Measurements from ENCODE around the gene LCMT1. TPM values are rescaled to one million over a fixed set of nuclear protein-coding genes. Genes with fewer than 3 reads are reported as not detected.

LCMT1 gene
- polyA plus RNA-seq, 2 donors, result 16.3 to 23.2 TPM

DNA sequence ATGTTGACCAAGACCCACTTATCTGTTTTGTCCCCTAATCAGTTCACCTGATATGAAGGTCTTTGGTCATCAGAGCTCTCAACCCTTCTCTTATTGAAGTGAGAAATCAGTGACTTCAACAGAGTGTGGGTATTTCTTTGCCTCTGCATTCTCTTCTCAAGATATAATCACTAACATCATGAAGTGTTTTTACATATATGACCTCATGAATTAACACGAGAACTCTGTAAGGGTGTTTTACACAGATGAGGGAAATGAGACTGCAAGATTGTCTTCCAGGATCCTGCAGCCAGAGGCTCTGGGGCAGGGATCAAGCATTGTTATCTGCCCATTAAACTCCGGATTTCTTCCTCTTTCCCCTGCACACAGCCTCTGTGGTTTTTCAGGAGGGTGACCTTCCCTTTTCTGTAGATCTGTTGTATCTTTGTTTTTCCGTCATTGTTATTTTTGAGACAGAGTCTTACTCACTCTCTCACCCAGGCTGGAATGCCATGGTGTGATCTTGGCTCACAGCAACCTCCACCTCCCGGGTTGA, 22.7 kb downstream of the LCMT1 start:
- Histone ChIP-seq H3K9me3 (ENCODE audit: control insufficient read depth in 2 of 2, insufficient read depth in 1 of 2, low read depth in 1 of 2, low read length in 1 of 2) (no peaks in the 10 kb centered on the region), H3K36me3 (ENCODE audit: control insufficient read depth in 2 of 2, insufficient read depth in 2 of 2, low read length in 1 of 2) (peaks cover 7 to 11% of the 10 kb centered on the region in 2 donors), H3K4me1 (ENCODE audit: control insufficient read depth in 2 of 2, insufficient read depth in 2 of 2, low read length in 1 of 2) (no peaks in the 10 kb centered on the region), H3K4me3 (ENCODE audit: low read depth in 1 of 2, low read length in 2 of 2) (no peak overlapping the region), H3K27me3 (ENCODE audit: control insufficient read depth in 1 of 2, insufficient read depth in 2 of 2, low read length in 2 of 2) (no peaks in the 10 kb centered on the region), H3K27ac (ENCODE audit: low read depth in 2 of 2, low read length in 1 of 2) (no peak overlapping the region)
- 83 to 86% methylated on average over 4 of the region's 4 CpGs for WGBS, 2 donors

DNA sequence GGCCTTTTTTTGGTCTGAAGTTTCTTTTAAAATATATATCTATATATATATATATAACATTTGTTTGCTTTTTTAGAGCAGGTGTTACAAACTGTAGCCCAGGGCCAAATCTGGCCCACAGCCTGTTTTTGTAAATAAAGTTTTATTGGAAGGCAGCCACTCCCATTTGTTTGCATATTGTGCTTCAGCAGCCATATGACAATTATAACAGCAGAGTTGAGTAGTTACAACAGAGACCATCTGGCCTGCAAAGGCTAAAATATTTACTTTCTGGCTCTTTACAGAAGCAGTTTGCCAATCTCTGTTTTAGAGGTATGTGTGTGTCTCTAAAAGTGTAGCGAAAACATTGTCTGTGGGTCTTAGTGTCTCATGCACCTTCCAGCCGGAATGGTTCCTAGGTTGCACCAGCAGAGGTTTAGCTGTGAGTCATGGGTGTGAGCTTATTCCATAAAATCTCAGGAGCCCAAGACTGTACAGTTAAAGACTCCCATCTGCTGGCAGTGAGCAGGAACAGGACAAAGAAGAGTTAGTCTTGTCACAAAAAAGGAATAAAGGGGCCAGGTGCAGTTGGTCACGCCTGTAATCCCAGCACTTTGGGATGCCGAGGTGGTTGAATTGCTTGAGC, 23.8 kb downstream of the LCMT1 start:
- Histone ChIP-seq H3K9me3 (ENCODE audit: control insufficient read depth in 2 of 2, insufficient read depth in 1 of 2, low read depth in 1 of 2, low read length in 1 of 2) (no peaks in the 10 kb centered on the region), H3K4me3 (ENCODE audit: low read depth in 1 of 2, low read length in 2 of 2) (no peak overlapping the region), H3K27me3 (ENCODE audit: control insufficient read depth in 1 of 2, insufficient read depth in 2 of 2, low read length in 2 of 2) (no peaks in the 10 kb centered on the region), H3K27ac (ENCODE audit: low read depth in 2 of 2, low read length in 1 of 2) (no peak overlapping the region), H3K36me3 (ENCODE audit: control insufficient read depth in 2 of 2, insufficient read depth in 2 of 2, low read length in 1 of 2) (peaks cover 7 to 11% of the 10 kb centered on the region in 2 donors), H3K4me1 (ENCODE audit: control insufficient read depth in 2 of 2, insufficient read depth in 2 of 2, low read length in 1 of 2) (no peaks in the 10 kb centered on the region)
- WGBS, 2 donors, result 94 to 97% methylated on average over 4 of the region's 4 CpGs

DNA sequence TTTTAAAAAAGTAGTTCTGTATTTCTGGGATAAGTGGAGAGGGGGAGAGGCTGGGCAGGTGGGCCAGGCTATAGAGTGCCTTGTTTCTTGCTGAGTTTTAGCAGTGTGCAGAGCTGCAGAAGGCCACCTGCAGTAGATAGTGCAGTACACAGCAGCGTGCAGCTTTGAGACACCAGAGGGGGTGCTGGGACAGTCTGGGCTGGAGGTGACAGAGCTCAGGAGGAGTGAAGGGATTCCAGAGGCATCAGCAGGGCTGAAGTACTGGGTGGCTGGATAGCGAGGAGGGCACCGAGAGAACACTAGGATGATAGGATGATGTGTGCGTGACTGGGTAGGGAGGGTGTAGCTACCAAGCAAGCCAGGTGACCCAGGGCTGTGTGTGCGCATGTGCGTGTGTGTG, 26.6 kb downstream of the LCMT1 start:
- Histone ChIP-seq H3K36me3 (ENCODE audit: control insufficient read depth in 2 of 2, insufficient read depth in 2 of 2, low read length in 1 of 2) (peaks cover 3 to 11% of the 10 kb centered on the region in 2 donors), H3K27ac (ENCODE audit: low read depth in 2 of 2, low read length in 1 of 2) (no peak overlapping the region), H3K4me3 (ENCODE audit: low read depth in 1 of 2, low read length in 2 of 2) (no peak overlapping the region), H3K9me3 (ENCODE audit: control insufficient read depth in 2 of 2, insufficient read depth in 1 of 2, low read depth in 1 of 2, low read length in 1 of 2) (no peaks in the 10 kb centered on the region), H3K4me1 (ENCODE audit: control insufficient read depth in 2 of 2, insufficient read depth in 2 of 2, low read length in 1 of 2) (no peaks in the 10 kb centered on the region), H3K27me3 (ENCODE audit: control insufficient read depth in 1 of 2, insufficient read depth in 2 of 2, low read length in 2 of 2) (no peaks in the 10 kb centered on the region)
- WGBS, 2 donors, result 94 to 95% methylated on average over 6 of the region's 6 CpGs

DNA sequence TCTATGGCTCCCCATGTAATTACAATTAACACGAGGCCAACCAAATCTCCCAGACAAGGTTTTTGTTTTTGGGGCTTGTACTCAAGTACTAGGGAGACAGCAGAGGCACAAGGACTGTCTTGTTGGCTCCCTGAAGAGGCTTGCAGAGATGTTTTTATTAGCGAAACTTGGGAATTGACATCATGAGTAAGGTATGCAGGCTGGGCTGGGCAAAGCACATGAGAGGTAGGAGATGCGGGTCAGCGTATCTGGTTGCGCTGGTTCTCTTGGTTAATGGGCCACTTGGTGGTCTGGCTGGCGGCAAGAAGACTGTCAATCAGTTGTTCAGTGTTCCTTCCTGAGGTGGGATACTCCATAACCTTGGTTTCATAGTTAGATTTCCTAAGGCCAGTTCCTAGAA, 28.9 kb downstream of the LCMT1 start:
- H3K4me1 ChIP-seq (ENCODE audit: control insufficient read depth in 2 of 2, insufficient read depth in 2 of 2, low read length in 1 of 2), result no peaks in the 10 kb centered on the region
- no peak overlapping the region for H3K4me3 ChIP-seq (ENCODE audit: low read depth in 1 of 2, low read length in 2 of 2)
- H3K27me3 ChIP-seq (ENCODE audit: control insufficient read depth in 1 of 2, insufficient read depth in 2 of 2, low read length in 2 of 2), result no peaks in the 10 kb centered on the region
- H3K27ac ChIP-seq (ENCODE audit: low read depth in 2 of 2, low read length in 1 of 2), result no peak overlapping the region
- WGBS, 2 donors, result 85 to 88% methylated on average over 6 of the region's 6 CpGs
- H3K36me3 ChIP-seq (ENCODE audit: control insufficient read depth in 2 of 2, insufficient read depth in 2 of 2, low read length in 1 of 2), result peaks cover 3 to 10% of the 10 kb centered on the region in 2 donors
- no peaks in the 10 kb centered on the region for H3K9me3 ChIP-seq (ENCODE audit: control insufficient read depth in 2 of 2, insufficient read depth in 1 of 2, low read depth in 1 of 2, low read length in 1 of 2)

GRCh38 chr16:25141648-25142047, 30.1 kb downstream of the LCMT1 start:
- 73 to 87% methylated on average over 2 of the region's 2 CpGs for WGBS, 2 donors
- H3K36me3 ChIP-seq (ENCODE audit: control insufficient read depth in 2 of 2, insufficient read depth in 2 of 2, low read length in 1 of 2), result peaks cover 3 to 8% of the 10 kb centered on the region in 2 donors
- H3K27ac ChIP-seq (ENCODE audit: low read depth in 2 of 2, low read length in 1 of 2), result no peak overlapping the region
- H3K27me3 ChIP-seq (ENCODE audit: control insufficient read depth in 1 of 2, insufficient read depth in 2 of 2, low read length in 2 of 2), result no peaks in the 10 kb centered on the region
- H3K4me1 ChIP-seq (ENCODE audit: control insufficient read depth in 2 of 2, insufficient read depth in 2 of 2, low read length in 1 of 2), result no peaks in the 10 kb centered on the region
- no peak overlapping the region for H3K4me3 ChIP-seq (ENCODE audit: low read depth in 1 of 2, low read length in 2 of 2)
- no peaks in the 10 kb centered on the region for H3K9me3 ChIP-seq (ENCODE audit: control insufficient read depth in 2 of 2, insufficient read depth in 1 of 2, low read depth in 1 of 2, low read length in 1 of 2)

DNA sequence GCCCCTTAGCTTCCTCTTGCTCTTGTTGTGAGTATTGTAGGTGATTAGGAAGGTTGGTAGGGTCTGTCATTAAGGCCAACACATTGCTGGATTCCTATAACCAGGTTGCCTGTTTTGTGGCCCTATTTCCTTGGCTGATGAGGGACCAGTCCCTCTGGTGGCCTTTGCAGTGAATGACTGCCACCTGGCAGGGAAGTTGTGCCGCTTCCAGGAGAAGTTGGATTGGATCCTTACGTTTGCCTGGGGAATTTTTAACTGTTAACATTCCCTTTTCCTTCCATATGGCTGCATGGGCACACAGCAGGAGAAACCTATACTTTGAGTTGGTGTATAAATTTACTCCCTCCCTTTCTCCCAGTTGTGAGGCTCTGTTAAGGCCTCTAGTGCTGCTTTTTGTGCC, 32.4 kb downstream of the LCMT1 start:
- no peaks in the 10 kb centered on the region for H3K4me1 ChIP-seq (ENCODE audit: control insufficient read depth in 2 of 2, insufficient read depth in 2 of 2, low read length in 1 of 2)
- H3K27me3 ChIP-seq (ENCODE audit: control insufficient read depth in 1 of 2, insufficient read depth in 2 of 2, low read length in 2 of 2), result no peaks in the 10 kb centered on the region
- H3K27ac ChIP-seq (ENCODE audit: low read depth in 2 of 2, low read length in 1 of 2), result no peak overlapping the region
- peaks cover 3 to 5% of the 10 kb centered on the region in 2 donors for H3K36me3 ChIP-seq (ENCODE audit: control insufficient read depth in 2 of 2, insufficient read depth in 2 of 2, low read length in 1 of 2)
- H3K4me3 ChIP-seq (ENCODE audit: low read depth in 1 of 2, low read length in 2 of 2), result no peak overlapping the region
- 39 to 49% methylated on average over 2 of the region's 2 CpGs for WGBS, 2 donors
- H3K9me3 ChIP-seq (ENCODE audit: control insufficient read depth in 2 of 2, insufficient read depth in 1 of 2, low read depth in 1 of 2, low read length in 1 of 2), result no peaks in the 10 kb centered on the region

DNA sequence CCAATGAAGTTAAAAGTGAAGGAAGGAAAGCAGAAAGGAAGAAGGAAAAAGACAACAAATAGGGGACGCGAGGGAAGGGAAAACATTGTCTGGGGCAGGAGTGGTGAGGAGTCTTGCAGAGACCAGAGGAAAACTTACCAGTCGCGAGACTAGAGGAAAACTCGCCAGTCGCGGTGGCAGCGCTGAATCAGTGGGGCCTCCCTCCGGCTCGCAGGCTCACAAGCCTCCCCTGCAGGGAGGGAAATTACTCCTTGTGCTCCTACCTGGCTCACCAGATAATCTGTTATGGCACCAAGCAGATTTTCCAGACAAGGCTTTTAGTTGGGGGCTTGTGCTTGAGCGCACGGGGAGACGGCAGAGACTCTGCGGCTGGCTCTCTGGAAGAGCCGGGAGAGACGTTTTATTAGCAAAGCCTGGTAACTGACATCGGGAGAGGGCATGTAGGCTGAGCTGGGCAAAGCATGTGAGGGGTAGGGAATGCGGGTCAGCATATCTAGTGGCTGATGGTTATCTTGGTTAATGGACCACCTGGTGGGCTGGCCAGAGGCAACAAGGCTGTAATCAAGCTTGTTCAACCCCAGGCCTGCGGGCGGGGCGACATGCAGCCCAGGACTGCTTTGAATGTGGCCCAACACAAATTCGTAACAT, 37.1 kb downstream of the LCMT1 start:
- Histone ChIP-seq H3K27ac (ENCODE audit: low read depth in 2 of 2, low read length in 1 of 2) (no peak overlapping the region), H3K27me3 (ENCODE audit: control insufficient read depth in 1 of 2, insufficient read depth in 2 of 2, low read length in 2 of 2) (no peaks in the 10 kb centered on the region), H3K4me1 (ENCODE audit: control insufficient read depth in 2 of 2, insufficient read depth in 2 of 2, low read length in 1 of 2) (no peaks in the 10 kb centered on the region), H3K9me3 (ENCODE audit: control insufficient read depth in 2 of 2, insufficient read depth in 1 of 2, low read depth in 1 of 2, low read length in 1 of 2) (no peaks in the 10 kb centered on the region), H3K36me3 (ENCODE audit: control insufficient read depth in 2 of 2, insufficient read depth in 2 of 2, low read length in 1 of 2) (peaks cover 3 to 10% of the 10 kb centered on the region in 2 donors), H3K4me3 (ENCODE audit: low read depth in 1 of 2, low read length in 2 of 2) (no peak overlapping the region)
- WGBS, 2 donors, result 89 to 90% methylated on average over 22 of the region's 22 CpGs

GRCh38 chr16:25151996-25152395, 40.5 kb downstream of the LCMT1 start:
- Histone ChIP-seq H3K27ac (ENCODE audit: low read depth in 2 of 2, low read length in 1 of 2) (no peak overlapping the region), H3K9me3 (ENCODE audit: control insufficient read depth in 2 of 2, insufficient read depth in 1 of 2, low read depth in 1 of 2, low read length in 1 of 2) (peaks cover 0 to 2% of the 10 kb centered on the region in 2 donors), H3K4me1 (ENCODE audit: control insufficient read depth in 2 of 2, insufficient read depth in 2 of 2, low read length in 1 of 2) (no peaks in the 10 kb centered on the region), H3K4me3 (ENCODE audit: low read depth in 1 of 2, low read length in 2 of 2) (no peak overlapping the region), H3K27me3 (ENCODE audit: control insufficient read depth in 1 of 2, insufficient read depth in 2 of 2, low read length in 2 of 2) (no peaks in the 10 kb centered on the region), H3K36me3 (ENCODE audit: control insufficient read depth in 2 of 2, insufficient read depth in 2 of 2, low read length in 1 of 2) (peaks cover 0 to 6% of the 10 kb centered on the region in 2 donors)
- WGBS, 2 donors, result 86 to 89% methylated on average over 3 of the region's 3 CpGs

DNA sequence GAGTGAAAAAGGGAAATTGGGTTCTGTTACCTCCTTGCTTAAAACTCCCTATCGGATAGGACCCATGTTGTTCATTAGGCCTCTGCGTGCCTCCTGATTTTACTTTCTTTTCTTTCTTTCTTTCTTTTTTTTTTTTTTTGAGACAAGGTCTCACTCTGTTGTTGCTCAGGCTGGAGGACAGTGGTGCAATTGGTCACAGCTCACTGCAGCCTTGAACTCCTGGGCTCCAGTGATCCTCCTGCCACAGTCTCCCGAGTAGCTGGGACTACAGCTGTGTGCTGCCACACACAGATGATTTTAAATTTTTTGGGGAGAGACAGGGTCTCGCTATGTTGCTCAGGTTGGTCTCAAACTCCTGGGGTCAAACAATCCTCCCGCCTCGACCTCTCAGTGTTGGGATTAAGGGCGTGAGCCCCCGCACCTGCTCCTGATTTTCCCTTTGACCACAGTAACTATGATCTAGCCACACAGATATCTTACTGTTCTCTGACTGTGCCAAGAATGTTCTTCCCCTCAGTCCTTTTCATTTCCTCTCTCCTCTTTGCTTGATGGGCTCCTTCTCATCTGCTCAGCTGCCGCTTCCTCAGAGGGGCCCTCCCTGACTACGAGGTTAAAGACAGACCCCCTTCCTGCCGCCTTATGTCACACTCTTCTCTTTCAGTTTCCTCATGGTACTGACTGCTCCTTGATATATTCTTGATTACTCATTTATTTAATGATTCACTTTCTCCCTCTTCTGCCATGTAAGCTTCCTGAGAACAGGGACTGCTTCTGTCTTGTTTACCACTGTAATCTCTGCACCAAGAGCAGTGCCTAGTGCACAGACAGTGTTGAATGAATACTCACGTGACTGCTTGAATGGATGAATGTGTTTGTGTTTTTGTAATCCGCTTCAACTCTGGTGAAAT, 44.3 kb downstream of the LCMT1 start:
- Histone ChIP-seq H3K36me3 (ENCODE audit: control insufficient read depth in 2 of 2, insufficient read depth in 2 of 2, low read length in 1 of 2) (peaks cover 0 to 9% of the 10 kb centered on the region in 2 donors), H3K27ac (ENCODE audit: low read depth in 2 of 2, low read length in 1 of 2) (no peak overlapping the region), H3K4me1 (ENCODE audit: control insufficient read depth in 2 of 2, insufficient read depth in 2 of 2, low read length in 1 of 2) (no peaks in the 10 kb centered on the region), H3K9me3 (ENCODE audit: control insufficient read depth in 2 of 2, insufficient read depth in 1 of 2, low read depth in 1 of 2, low read length in 1 of 2) (peaks cover 0 to 2% of the 10 kb centered on the region in 2 donors), H3K4me3 (ENCODE audit: low read depth in 1 of 2, low read length in 2 of 2) (no peak overlapping the region), H3K27me3 (ENCODE audit: control insufficient read depth in 1 of 2, insufficient read depth in 2 of 2, low read length in 2 of 2) (no peaks in the 10 kb centered on the region)
- WGBS, 2 donors, result 90 to 96% methylated on average over 13 of the region's 13 CpGs

All from esophagus (tissue), 2 donors.